GM10248 (cell line): Measurements from ENCODE around the gene FBXW7.

ENCODE experiments used
- CTCF ChIA-PET: fragments of 300-600 bp; sonication (Branson Sonifier 250); formaldehyde crosslinking; extraction: SDS; loops from one replicate; lab custom pipeline; 2021; ENCODE audit warnings: antibody characterized with exemption; lab: Yijun Ruan, JAX
- POLR2A ChIA-PET: fragments of 350-650 bp; sonication (Branson Sonifier 250); formaldehyde crosslinking; extraction: SDS; loops from one replicate; lab custom pipeline; 2020; ENCODE audit warnings: antibody characterized with exemption; lab: Yijun Ruan, JAX
- DNase-seq: peaks from one replicate; pipeline ENCODE4 v3.0.0; 2012; ENCODE audit errors: extremely low spot score
- CTCF ChIP-seq: IDR thresholded peaks from 2 replicates; pipeline ENCODE4 v1.5.1; 2012; ENCODE audit warnings: mild to moderate bottlenecking, low read depth; ENCODE audit errors: extremely low read depth, missing control alignments, control extremely low read depth

The FBXW7 gene

GRCh38 chr4:152346979-152347378, 188.9 kb downstream of the FBXW7 start:
- CTCF ChIA-PET = no interaction called here
- POLR2A ChIA-PET = no interaction called here
- no peak for TF ChIP-seq CTCF
- no peak for DNase-seq

- ChIA-PET CTCF (no interaction called here), POLR2A (no interaction called here)
- no peak for DNase-seq
- no peak for TF ChIP-seq CTCF
Observed at GRCh38 chr4:152346526-152346925, 189.4 kb downstream of the FBXW7 start.

- CTCF ChIA-PET = no interaction called here
- no peak for DNase-seq
- no peak for TF ChIP-seq CTCF
- POLR2A ChIA-PET = no interaction called here
Observed at GRCh38 chr4:152344001-152344400, 191.9 kb downstream of the FBXW7 start.

GRCh38 chr4:152342293-152342692, 193.6 kb downstream of the FBXW7 start:
- POLR2A ChIA-PET = no interaction called here
- CTCF ChIA-PET = no interaction called here
- DNase-seq = no peak
- TF ChIP-seq CTCF = no peak

- DNase-seq = no peak
- TF ChIP-seq CTCF = no peak
- ChIA-PET POLR2A (no interaction called here), CTCF (interaction anchor here (0.9 to 1.2 kb wide), 2 partner anchors 21 to 27 kb away, joined by 3 read pairs; no protein-coding TSS in a partner anchor)
Observed at GRCh38 chr4:152340818-152341217, 195.1 kb downstream of the FBXW7 start.

GRCh38 chr4:152339576-152339975, 196.3 kb downstream of the FBXW7 start:
- CTCF ChIA-PET = interaction anchor here (1.1 kb wide), 1 partner anchor 46 kb away, joined by 3 read pairs; no protein-coding TSS in a partner anchor
- no peak for TF ChIP-seq CTCF
- POLR2A ChIA-PET = no interaction called here

GRCh38 chr4:152334931-152335330, 201.0 kb downstream of the FBXW7 start:
- DNase-seq = no peak
- CTCF ChIA-PET = no interaction called here
- POLR2A ChIA-PET = no interaction called here
- no peak for TF ChIP-seq CTCF

More at GRCh38 chr4:152339576-152339975, 196.3 kb downstream of the FBXW7 start:
- DNase-seq = no peak
